GM18519 (cell line): Measurements from ENCODE around the gene HAO1.
"Not testable (repeated sequence)": the region's sequence is repeated elsewhere in the genome, so short reads cannot be mapped to it uniquely, and the experiment has no call there.

Source experiments
- ATAC-seq: cut with Tn5 transposase; IDR thresholded peaks from one replicate; pipeline ENCODE4 v1.9.1; 2021; ENCODE audit warnings: mild to moderate bottlenecking, moderate library complexity; ENCODE audit not compliant: unreplicated experiment, low FRiP score

HAO1 gene

DNA sequence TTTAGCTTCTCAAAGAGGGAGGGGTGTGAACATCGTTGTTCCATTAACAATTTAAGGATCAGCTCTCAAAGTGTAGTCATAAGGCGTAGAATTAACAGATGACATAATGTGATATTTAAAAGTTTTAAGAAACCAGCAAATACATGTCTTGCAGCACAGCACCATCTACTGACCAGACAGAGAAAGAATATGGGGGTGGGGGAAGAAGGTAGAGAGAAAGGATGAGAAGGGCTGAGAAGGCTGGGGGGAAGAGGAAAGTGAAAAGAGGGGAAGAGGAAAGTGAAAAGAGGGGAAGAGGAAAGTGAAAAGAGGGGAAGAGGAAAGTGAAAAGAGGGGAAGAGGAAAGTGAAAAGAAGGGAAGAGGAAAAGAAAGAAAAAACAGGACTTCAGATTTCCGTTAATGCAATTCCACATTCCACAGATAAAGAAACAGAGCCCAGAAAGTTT, 80.9 kb downstream of the HAO1 start:
- no peak for ATAC-seq

GRCh38 chr20:7858734-7859250, 81.5 kb downstream of the HAO1 start:
- no peak for ATAC-seq

DNA sequence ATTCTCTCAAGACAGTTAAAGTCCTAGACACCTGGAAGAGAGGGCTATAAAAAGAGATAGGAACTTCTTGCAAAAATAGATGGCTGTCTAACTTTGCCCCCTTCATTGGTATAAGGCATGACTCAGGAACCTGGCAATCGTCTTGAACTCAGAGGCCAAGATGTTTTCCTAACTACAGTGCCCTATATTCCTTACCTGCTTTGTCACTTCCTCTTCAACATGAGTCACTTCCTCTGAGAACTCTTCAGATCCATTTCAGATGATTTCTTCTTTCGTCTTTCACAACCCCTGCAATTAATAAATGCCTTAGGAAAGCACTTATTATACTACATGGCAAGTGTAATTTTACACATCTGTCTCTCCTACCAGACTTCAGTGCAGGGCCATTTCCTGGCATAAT, 83.5 kb downstream of the HAO1 start:
- ATAC-seq = no peak

DNA sequence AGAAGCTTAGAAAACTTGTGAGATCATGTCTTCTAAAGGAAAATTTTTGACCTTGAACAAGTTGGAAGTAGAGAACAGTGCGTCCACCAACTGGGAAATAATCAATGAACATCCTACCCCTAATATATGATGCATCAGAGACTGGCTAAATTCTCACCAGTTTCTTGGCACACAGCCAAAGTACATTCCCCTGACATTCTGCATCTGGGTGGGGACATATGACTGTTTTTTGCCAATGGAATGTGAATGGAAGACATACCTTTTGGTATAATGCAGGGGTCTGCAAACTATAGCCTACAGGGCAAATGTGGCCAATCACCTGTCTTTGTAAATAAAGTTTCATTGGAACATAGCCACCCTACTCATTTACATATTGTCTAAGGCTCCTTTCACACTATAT, 84.7 kb downstream of the HAO1 start:
- no peak for ATAC-seq

GRCh38 chr20:7853493-7853892, 86.8 kb downstream of the HAO1 start:
- no peak for ATAC-seq

- ATAC-seq = no peak
These were observed 89.3 kb downstream of the HAO1 start for GRCh38 chr20:7850775-7851490.

DNA sequence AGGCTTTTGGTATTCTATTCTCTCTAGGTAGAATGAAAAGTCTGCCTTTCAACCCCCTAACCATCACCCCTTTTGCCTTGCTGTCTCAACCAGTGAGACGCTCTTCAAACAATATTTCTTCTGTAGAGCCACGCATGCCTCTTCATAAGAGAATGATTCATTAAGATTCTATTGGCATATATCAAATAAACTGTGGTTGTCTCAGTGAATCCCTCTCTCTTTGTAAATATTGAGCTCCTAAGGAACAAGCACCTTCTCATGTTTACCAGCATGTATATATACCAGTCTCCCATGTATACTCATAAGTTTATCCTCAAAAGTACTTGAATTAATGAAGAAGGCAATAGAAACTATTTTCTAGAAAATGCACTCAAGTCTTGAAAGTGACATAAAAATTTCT, 90.6 kb downstream of the HAO1 start:
- ATAC-seq = no peak

DNA sequence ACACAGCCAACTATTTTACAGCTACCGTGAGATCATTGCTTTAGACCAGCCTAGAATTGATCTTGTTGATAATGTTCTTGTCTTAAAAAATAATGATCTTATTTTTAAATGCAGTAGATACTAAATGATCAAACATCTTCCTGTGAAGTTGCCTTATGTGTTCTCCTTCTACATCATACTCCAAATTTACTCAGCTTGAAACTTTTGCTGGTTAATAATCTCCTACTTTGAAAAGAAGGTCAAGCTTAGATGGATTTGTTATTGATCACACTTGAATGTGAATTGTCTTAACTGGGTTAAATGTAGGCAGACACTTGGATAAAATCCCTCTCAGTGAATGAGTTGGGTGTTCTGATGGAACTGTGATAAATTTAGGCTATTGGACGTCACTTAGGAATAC, 91.9 kb downstream of the HAO1 start:
- no peak for ATAC-seq

DNA sequence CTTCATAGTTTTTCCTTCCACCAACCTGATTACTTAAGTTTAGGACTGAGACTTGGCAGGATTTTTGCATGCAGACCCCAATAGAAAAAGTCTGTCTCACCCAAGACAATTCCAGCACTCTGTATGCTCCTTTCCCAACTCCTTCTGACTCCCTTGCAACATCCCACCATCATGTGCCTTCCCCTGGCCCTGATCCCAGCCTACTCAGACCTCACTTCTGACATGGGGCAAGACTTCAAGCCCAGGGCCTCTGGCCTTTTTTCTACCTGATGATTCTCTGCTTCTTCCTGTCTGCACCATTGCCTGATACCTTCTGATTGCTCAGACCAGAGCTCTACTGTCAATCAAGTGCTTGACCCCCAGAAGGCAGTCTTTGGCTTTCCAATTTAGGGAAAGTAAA, 96.6 kb downstream of the HAO1 start:
- no peak for ATAC-seq

DNA sequence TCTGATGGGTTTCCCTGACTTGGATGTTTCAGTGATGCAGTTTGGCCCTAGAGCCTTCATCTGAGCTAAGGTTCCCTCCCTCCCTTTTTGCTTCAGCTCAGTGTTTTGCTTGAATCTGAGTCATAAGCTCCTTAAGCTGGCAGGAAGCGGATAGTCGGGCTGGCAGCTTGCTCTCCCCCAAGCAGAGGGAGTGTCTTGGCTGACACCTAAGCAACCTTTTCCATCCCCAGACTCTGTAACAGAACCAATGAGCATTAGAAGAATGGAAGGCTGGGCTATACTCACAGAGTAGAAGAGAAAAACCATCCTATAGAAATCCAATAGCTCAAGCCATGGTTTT, 98.3 kb downstream of the HAO1 start:
- no peak for ATAC-seq

GRCh38 chr20:7841291-7841970, 98.8 kb downstream of the HAO1 start:
- no peak for ATAC-seq

- ATAC-seq = no peak
These were observed 104.2 kb downstream of the HAO1 start for GRCh38 chr20:7836076-7836475.

- not testable (repeated sequence) for ATAC-seq
These were observed 105.8 kb downstream of the HAO1 start for GRCh38 chr20:7834441-7834840.
